Activated CD8-positive, alpha-beta memory T cell treated with anti-CD3 and anti-CD28 coated beads, Interleukin-2, amount 10 ng/mL, durations not matched to agents 7 days and 5 days (primary cell): ENCODE data around the gene AHCTF1. TPM values are rescaled to one million over a fixed set of nuclear protein-coding genes. Genes with fewer than 3 reads are reported as not detected.

Experiments used
- ATAC-seq: fragments of 150-1000 bp; cut with Tn5 transposase; one replicate; pipeline ENCODE4 v1.10.0; 2021; ENCODE audit warnings: moderate library complexity
- CTCF ChIA-PET: fragments of 350-600 bp; sonication (Branson Sonifier 250); formaldehyde crosslinking; loops from one replicate; lab custom pipeline; 2021; ENCODE audit warnings: antibody characterized with exemption; lab: Charles Lee
- DNase-seq: peaks from one replicate; pipeline ENCODE4 v3.0.0-alpha.2; 2020
- H3K27ac Mint-ChIP-seq: one replicate; pipeline ENCODE4 v1.8.0; 2021; ENCODE audit warnings: mild to moderate bottlenecking, mixed read lengths
- H3K27me3 Mint-ChIP-seq: one replicate; pipeline ENCODE4 v1.8.0; 2021; ENCODE audit warnings: mixed read lengths
- H3K36me3 Mint-ChIP-seq: one replicate; pipeline ENCODE4 v1.8.0; 2021; ENCODE audit warnings: mild to moderate bottlenecking, mixed read lengths
- H3K4me1 Mint-ChIP-seq: one replicate; pipeline ENCODE4 v1.8.0; 2021; ENCODE audit warnings: mixed read lengths
- H3K4me3 Mint-ChIP-seq: one replicate; pipeline ENCODE4 v1.8.0; 2021; ENCODE audit warnings: mild to moderate bottlenecking, moderate library complexity, mixed read lengths
- H3K9me3 Mint-ChIP-seq: one replicate; pipeline ENCODE4 v1.8.0; 2022; ENCODE audit warnings: low read depth, mixed read lengths
- total RNA-seq, 2 experiments: library from RNA; stranded (reverse); gene quantifications; one replicate each; pipeline ENCODE4 v1.2.3, GENCODE V29; 2021

The AHCTF1 gene
- total RNA-seq: 10 to 100 TPM; 30.4 to 37.1 TPM

- DNase-seq: peak; percentile 96
- Mint-ChIP-seq H3K27ac (peak within 1 kb of the TSS; percentile 97), H3K36me3 (peaks cover 25% of the 10 kb centered on the region), H3K4me1 (peaks cover 26% of the 10 kb centered on the region), H3K4me3 (peak within 1 kb of the TSS; percentile 88), H3K9me3 (peaks cover 2% of the 10 kb centered on the region), H3K27me3 (peaks cover 3% of the 10 kb centered on the region)
- peak; percentile 94 for ATAC-seq
- CTCF ChIA-PET: no interaction called here
These were observed at the start of gene AHCTF1 for GRCh38 chr1:246931549-246932365. Gene AHCTF1, minus strand, starts transcription at chr1:246931948. Its CDS starts 13,578 bp downstream, at chr1:246918370.

GRCh38 chr1:246978785-246979184 lies 47.0 kb upstream of the AHCTF1 start:
- Mint-ChIP-seq H3K9me3 (peaks cover 32% of the 10 kb centered on the region), H3K4me1 (no peaks in the 10 kb centered on the region), H3K4me3 (no peak overlapping the region), H3K27ac (no peak overlapping the region), H3K36me3 (no peaks in the 10 kb centered on the region), H3K27me3 (no peaks in the 10 kb centered on the region)
- ATAC-seq (no peak), DNase-seq (no peak)
- CTCF ChIA-PET: no interaction called here

GRCh38 chr1:246978281-246978680 lies 46.5 kb upstream of the AHCTF1 start:
- Mint-ChIP-seq H3K9me3 (peaks cover 32% of the 10 kb centered on the region), H3K27ac (no peak overlapping the region), H3K27me3 (no peaks in the 10 kb centered on the region), H3K4me1 (no peaks in the 10 kb centered on the region), H3K4me3 (no peak overlapping the region), H3K36me3 (no peaks in the 10 kb centered on the region)
- CTCF ChIA-PET: no interaction called here
- ATAC-seq (no peak), DNase-seq (no peak)

- CTCF ChIA-PET: interaction anchor here (0.7 to 2.0 kb wide), 5 partner anchors 12 to 282 kb away, joined by 3 to 8 read pairs (median 6); no protein-coding TSS in a partner anchor
These were observed 40.2 kb upstream of the AHCTF1 start for GRCh38 chr1:246971969-246972368.

GRCh38 chr1:246971090-246971721 lies 39.5 kb upstream of the AHCTF1 start:
- CTCF ChIA-PET: interaction anchor here (0.7 to 2.0 kb wide), 7 partner anchors 11 to 281 kb away, joined by 3 to 8 read pairs (median 3); no protein-coding TSS in a partner anchor
- Mint-ChIP-seq H3K9me3 (peaks cover 14% of the 10 kb centered on the region), H3K4me3 (no peak overlapping the region), H3K4me1 (no peaks in the 10 kb centered on the region), H3K36me3 (peaks cover 6% of the 10 kb centered on the region), H3K27ac (no peak overlapping the region), H3K27me3 (no peaks in the 10 kb centered on the region)
- DNase-seq (peak; percentile 56), ATAC-seq (no peak)

More at GRCh38 chr1:246971969-246972368, 40.2 kb upstream of the AHCTF1 start:
- Mint-ChIP-seq H3K27me3 (no peaks in the 10 kb centered on the region), H3K4me3 (no peak overlapping the region), H3K36me3 (peaks cover 4% of the 10 kb centered on the region), H3K4me1 (no peaks in the 10 kb centered on the region), H3K27ac (no peak overlapping the region), H3K9me3 (peaks cover 14% of the 10 kb centered on the region)
- DNase-seq: no peak
- no peak for ATAC-seq

GRCh38 chr1:246969621-246970020 lies 37.9 kb upstream of the AHCTF1 start:
- H3K27me3 Mint-ChIP-seq: no peaks in the 10 kb centered on the region
- CTCF ChIA-PET: no interaction called here
- DNase-seq: no peak
- ATAC-seq: no peak
- H3K36me3 Mint-ChIP-seq: peaks cover 9% of the 10 kb centered on the region
- no peak overlapping the region for H3K4me3 Mint-ChIP-seq
- no peak overlapping the region for H3K27ac Mint-ChIP-seq
- no peaks in the 10 kb centered on the region for H3K4me1 Mint-ChIP-seq
- peaks cover 15% of the 10 kb centered on the region for H3K9me3 Mint-ChIP-seq

- Mint-ChIP-seq H3K4me3 (no peak overlapping the region), H3K36me3 (peaks cover 9% of the 10 kb centered on the region), H3K4me1 (peaks cover 3% of the 10 kb centered on the region), H3K27me3 (no peaks in the 10 kb centered on the region), H3K9me3 (peaks cover 13% of the 10 kb centered on the region), H3K27ac (no peak overlapping the region)
- no peak for ATAC-seq
- CTCF ChIA-PET: no interaction called here
- DNase-seq: no peak
These were observed 34.8 kb upstream of the AHCTF1 start for GRCh38 chr1:246966502-246966901.

GRCh38 chr1:246959944-246960693 lies 28.4 kb upstream of the AHCTF1 start:
- Mint-ChIP-seq H3K27me3 (no peaks in the 10 kb centered on the region), H3K36me3 (no peaks in the 10 kb centered on the region), H3K4me3 (no peak overlapping the region), H3K4me1 (peaks cover 3% of the 10 kb centered on the region), H3K9me3 (peaks cover 6% of the 10 kb centered on the region), H3K27ac (no peak overlapping the region)
- CTCF ChIA-PET: interaction anchor here (0.9 to 2.7 kb wide), 2 partner anchors 11 to 23 kb away, joined by 3 to 8 read pairs; no protein-coding TSS in a partner anchor
- DNase-seq (no peak), ATAC-seq (no peak)

- Mint-ChIP-seq H3K27me3 (no peaks in the 10 kb centered on the region), H3K4me3 (no peak overlapping the region), H3K36me3 (no peaks in the 10 kb centered on the region), H3K9me3 (peaks cover 8% of the 10 kb centered on the region), H3K4me1 (no peaks in the 10 kb centered on the region), H3K27ac (no peak overlapping the region)
- CTCF ChIA-PET: no interaction called here
- DNase-seq (no peak), ATAC-seq (no peak)
These were observed 22.4 kb upstream of the AHCTF1 start for GRCh38 chr1:246954126-246954525.

GRCh38 chr1:246951413-246951812 lies 19.7 kb upstream of the AHCTF1 start:
- Mint-ChIP-seq H3K27ac (no peak overlapping the region), H3K4me1 (no peaks in the 10 kb centered on the region), H3K9me3 (peaks cover 3% of the 10 kb centered on the region), H3K27me3 (no peaks in the 10 kb centered on the region), H3K4me3 (no peak overlapping the region), H3K36me3 (no peaks in the 10 kb centered on the region)
- CTCF ChIA-PET: no interaction called here
- ATAC-seq (no peak), DNase-seq (no peak)

- no peaks in the 10 kb centered on the region for H3K36me3 Mint-ChIP-seq
- no peaks in the 10 kb centered on the region for H3K4me1 Mint-ChIP-seq
- ATAC-seq (no peak), DNase-seq (no peak)
- peaks cover 2% of the 10 kb centered on the region for H3K9me3 Mint-ChIP-seq
- no peak overlapping the region for H3K27ac Mint-ChIP-seq
- CTCF ChIA-PET: interaction anchor here (1.0 kb wide), 1 partner anchor 24 kb away, joined by 3 read pairs; no protein-coding TSS in a partner anchor
- no peak overlapping the region for H3K4me3 Mint-ChIP-seq
- no peaks in the 10 kb centered on the region for H3K27me3 Mint-ChIP-seq
These were observed 18.2 kb upstream of the AHCTF1 start for GRCh38 chr1:246949956-246950355.

- no peaks in the 10 kb centered on the region for H3K4me1 Mint-ChIP-seq
- H3K27me3 Mint-ChIP-seq: no peaks in the 10 kb centered on the region
- no peak overlapping the region for H3K4me3 Mint-ChIP-seq
- no peak for ATAC-seq
- H3K27ac Mint-ChIP-seq: no peak overlapping the region
- CTCF ChIA-PET: no interaction called here
- H3K36me3 Mint-ChIP-seq: no peaks in the 10 kb centered on the region
- H3K9me3 Mint-ChIP-seq: peaks cover 3% of the 10 kb centered on the region
- DNase-seq: no peak
These were observed 15.5 kb upstream of the AHCTF1 start for GRCh38 chr1:246947255-246947654.

GRCh38 chr1:246946366-246946765 lies 14.6 kb upstream of the AHCTF1 start:
- Mint-ChIP-seq H3K27ac (no peak overlapping the region), H3K4me1 (no peaks in the 10 kb centered on the region), H3K4me3 (no peak overlapping the region), H3K9me3 (peaks cover 3% of the 10 kb centered on the region), H3K27me3 (no peaks in the 10 kb centered on the region), H3K36me3 (no peaks in the 10 kb centered on the region)
- DNase-seq (no peak), ATAC-seq (no peak)
- CTCF ChIA-PET: interaction anchor here (0.7 kb wide), 1 partner anchor 263 kb away, joined by 3 read pairs; no protein-coding TSS in a partner anchor
